ENCODE measurements around the gene CAB39L.

DNA sequence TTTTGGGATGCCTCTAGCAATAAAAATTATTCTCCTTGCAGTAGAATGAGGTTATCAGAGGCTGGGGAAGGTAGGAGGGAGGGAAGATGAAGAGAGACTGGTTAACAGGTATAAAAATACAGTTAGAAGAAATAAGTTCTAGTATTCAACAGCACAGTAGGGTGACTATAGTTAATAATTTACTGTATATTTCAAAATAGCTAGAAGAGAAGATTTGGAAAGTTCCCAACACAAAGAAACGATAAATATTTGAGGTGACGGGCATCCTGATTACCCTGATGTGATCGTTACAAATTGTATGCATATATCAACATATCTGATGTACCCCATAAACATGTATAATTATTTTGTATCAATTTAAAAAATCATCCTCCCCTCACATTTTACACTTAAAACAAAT lies 102.3 kb downstream of the CAB39L start:
- TF ChIP-seq, protein P1, sequence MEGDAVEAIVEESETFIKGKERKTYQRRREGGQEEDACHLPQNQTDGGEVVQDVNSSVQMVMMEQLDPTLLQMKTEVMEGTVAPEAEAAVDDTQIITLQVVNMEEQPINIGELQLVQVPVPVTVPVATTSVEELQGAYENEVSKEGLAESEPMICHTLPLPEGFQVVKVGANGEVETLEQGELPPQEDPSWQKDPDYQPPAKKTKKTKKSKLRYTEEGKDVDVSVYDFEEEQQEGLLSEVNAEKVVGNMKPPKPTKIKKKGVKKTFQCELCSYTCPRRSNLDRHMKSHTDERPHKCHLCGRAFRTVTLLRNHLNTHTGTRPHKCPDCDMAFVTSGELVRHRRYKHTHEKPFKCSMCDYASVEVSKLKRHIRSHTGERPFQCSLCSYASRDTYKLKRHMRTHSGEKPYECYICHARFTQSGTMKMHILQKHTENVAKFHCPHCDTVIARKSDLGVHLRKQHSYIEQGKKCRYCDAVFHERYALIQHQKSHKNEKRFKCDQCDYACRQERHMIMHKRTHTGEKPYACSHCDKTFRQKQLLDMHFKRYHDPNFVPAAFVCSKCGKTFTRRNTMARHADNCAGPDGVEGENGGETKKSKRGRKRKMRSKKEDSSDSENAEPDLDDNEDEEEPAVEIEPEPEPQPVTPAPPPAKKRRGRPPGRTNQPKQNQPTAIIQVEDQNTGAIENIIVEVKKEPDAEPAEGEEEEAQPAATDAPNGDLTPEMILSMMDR (IDR thresholded peaks at IDR 0.05) = no peak
- TF ChIP-seq POLR2AphosphoS5 (IDR thresholded peaks at IDR 0.05) = no peak
- TF ChIP-seq POLR2A (IDR thresholded peaks at IDR 0.05; ENCODE audit: low read depth) = no peak
- TF ChIP-seq EP300 (IDR thresholded peaks at IDR 0.05) = no peak
